ENCODE results near the gene KRTAP10-12.

DNA sequence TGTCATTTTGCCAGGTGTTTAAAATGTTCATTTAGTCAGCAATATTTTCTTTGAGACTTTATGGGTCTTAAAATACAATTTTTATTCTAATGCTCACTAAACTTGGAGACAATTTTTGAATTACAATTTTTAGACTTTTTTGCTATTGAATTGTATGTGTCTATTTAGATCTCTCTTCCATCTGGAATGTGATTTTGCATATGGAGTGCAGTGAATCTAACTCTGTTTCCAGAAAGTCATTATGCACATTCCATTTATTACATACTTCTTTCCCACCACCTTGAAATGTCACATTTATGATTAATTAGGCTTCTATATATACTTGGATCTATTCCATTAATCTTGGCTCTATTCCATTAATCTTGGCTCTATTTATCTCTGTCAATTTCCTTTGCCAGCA is 20.0 kb downstream of the KRTAP10-12 start:
- TF ChIP-seq, protein P1, sequence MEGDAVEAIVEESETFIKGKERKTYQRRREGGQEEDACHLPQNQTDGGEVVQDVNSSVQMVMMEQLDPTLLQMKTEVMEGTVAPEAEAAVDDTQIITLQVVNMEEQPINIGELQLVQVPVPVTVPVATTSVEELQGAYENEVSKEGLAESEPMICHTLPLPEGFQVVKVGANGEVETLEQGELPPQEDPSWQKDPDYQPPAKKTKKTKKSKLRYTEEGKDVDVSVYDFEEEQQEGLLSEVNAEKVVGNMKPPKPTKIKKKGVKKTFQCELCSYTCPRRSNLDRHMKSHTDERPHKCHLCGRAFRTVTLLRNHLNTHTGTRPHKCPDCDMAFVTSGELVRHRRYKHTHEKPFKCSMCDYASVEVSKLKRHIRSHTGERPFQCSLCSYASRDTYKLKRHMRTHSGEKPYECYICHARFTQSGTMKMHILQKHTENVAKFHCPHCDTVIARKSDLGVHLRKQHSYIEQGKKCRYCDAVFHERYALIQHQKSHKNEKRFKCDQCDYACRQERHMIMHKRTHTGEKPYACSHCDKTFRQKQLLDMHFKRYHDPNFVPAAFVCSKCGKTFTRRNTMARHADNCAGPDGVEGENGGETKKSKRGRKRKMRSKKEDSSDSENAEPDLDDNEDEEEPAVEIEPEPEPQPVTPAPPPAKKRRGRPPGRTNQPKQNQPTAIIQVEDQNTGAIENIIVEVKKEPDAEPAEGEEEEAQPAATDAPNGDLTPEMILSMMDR (IDR thresholded peaks at IDR 0.05) = no peak
- no peak for TF ChIP-seq POLR2A (IDR thresholded peaks at IDR 0.05)
- TF ChIP-seq POLR2AphosphoS5 (IDR thresholded peaks at IDR 0.05) = no peak

Measured in prostate gland (tissue), 2 donors.